Mucosa of descending colon (tissue), 3 donors: ENCODE data around the gene CRBN. TPM values are rescaled to one million over a fixed set of nuclear protein-coding genes. Genes with fewer than 3 reads are reported as not detected.

ENCODE experiments used
- ATAC-seq: fragments of 200-7000 bp; cut with Tn5 transposase; one replicate; pipeline ENCODE4 v1.9.1; 2020; ENCODE audit warnings: mild to moderate bottlenecking, moderate library complexity
- DNase-seq, 3 donors: peaks; one replicate each; pipeline ENCODE4 v3.0.0-alpha.2; 2020
- H3K36me3 ChIP-seq: fragments of 200-600 bp; one replicate; pipeline ENCODE4 v1.8.0; 2021; ENCODE audit warnings: low read depth, mild to moderate bottlenecking
- H3K4me1 ChIP-seq: fragments of 200-600 bp; one replicate; pipeline ENCODE4 v1.8.0; 2021; ENCODE audit warnings: low read depth, mild to moderate bottlenecking
- H3K4me3 ChIP-seq: fragments of 200-600 bp; one replicate; pipeline ENCODE4 v1.8.0; 2021; ENCODE audit warnings: mild to moderate bottlenecking
- H3K9me3 ChIP-seq: fragments of 200-600 bp; one replicate; pipeline ENCODE4 v1.8.0; 2021; ENCODE audit warnings: mild to moderate bottlenecking
- intact Hi-C, 2 donors: fragments of 100-400 bp; cut with DNase I in 1 of 2; cut with micrococcal nuclease in 1 of 2; formaldehyde crosslinking; loops; one replicate each; pipeline versions ENCODE4 v1.11.0 to v1.11.1; 2022; cut with DNase I, micrococcal nuclease
- total RNA-seq, 3 donors: library from RNA; stranded (reverse); fragmentation: NEBNext Ultra II Directional in 2 of 3; extraction: Animal tissue kit (Norgen Biotek cat#: 25700) in 2 of 3; gene quantifications; one replicate each; pipeline versions ENCODE4 v1.2.1 to v1.2.4, GENCODE V29; 2021 to 2023
- TF ChIP-seq, protein P1 (sequence below): fragments of 200-600 bp; IDR thresholded peaks from one replicate; pipeline ENCODE4 v1.8.0; 2022; ENCODE audit warnings: antibody characterized with exemption, mild to moderate bottlenecking
- donor health status: DM: no; HTN: no; CAD: no; lungs with moderate emphysema.
- donor health status: DM: no; HTN: no; CAD: no.
- donor health status: DM: no; HTN: yes; CAD: no.

CRBN gene
- total RNA-seq, 3 donors from 2014 or later = 35.8 to 65.9 (median 64.8) TPM

DNA sequence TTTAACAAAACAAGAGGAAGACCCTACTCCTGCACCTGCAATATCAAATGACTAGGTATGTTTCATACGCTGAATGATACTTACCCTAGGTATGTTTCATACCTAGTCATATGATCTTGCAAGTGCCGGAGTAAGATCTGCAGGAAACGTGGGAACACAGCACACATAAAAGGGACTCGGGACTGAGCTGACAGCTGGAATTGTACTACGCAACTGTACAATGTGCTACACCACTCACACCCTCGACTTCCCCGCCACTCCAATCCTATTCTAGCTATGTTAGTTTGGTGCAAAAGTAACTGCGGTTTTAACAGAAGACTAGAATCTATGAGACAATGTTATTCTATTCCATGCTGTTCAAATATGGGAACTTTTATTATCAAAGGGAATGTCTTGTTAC, 22.0 kb downstream of the CRBN start:
- Histone ChIP-seq H3K4me1 (no peaks in the 10 kb centered on the region), H3K4me3 (no peak overlapping the region), H3K9me3 (no peaks in the 10 kb centered on the region), H3K36me3 (no peaks in the 10 kb centered on the region)
- ATAC-seq = no peak
- intact Hi-C loops = no loop called here
- TF ChIP-seq, protein P1, sequence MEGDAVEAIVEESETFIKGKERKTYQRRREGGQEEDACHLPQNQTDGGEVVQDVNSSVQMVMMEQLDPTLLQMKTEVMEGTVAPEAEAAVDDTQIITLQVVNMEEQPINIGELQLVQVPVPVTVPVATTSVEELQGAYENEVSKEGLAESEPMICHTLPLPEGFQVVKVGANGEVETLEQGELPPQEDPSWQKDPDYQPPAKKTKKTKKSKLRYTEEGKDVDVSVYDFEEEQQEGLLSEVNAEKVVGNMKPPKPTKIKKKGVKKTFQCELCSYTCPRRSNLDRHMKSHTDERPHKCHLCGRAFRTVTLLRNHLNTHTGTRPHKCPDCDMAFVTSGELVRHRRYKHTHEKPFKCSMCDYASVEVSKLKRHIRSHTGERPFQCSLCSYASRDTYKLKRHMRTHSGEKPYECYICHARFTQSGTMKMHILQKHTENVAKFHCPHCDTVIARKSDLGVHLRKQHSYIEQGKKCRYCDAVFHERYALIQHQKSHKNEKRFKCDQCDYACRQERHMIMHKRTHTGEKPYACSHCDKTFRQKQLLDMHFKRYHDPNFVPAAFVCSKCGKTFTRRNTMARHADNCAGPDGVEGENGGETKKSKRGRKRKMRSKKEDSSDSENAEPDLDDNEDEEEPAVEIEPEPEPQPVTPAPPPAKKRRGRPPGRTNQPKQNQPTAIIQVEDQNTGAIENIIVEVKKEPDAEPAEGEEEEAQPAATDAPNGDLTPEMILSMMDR = no peak
- no peak for DNase-seq

DNA sequence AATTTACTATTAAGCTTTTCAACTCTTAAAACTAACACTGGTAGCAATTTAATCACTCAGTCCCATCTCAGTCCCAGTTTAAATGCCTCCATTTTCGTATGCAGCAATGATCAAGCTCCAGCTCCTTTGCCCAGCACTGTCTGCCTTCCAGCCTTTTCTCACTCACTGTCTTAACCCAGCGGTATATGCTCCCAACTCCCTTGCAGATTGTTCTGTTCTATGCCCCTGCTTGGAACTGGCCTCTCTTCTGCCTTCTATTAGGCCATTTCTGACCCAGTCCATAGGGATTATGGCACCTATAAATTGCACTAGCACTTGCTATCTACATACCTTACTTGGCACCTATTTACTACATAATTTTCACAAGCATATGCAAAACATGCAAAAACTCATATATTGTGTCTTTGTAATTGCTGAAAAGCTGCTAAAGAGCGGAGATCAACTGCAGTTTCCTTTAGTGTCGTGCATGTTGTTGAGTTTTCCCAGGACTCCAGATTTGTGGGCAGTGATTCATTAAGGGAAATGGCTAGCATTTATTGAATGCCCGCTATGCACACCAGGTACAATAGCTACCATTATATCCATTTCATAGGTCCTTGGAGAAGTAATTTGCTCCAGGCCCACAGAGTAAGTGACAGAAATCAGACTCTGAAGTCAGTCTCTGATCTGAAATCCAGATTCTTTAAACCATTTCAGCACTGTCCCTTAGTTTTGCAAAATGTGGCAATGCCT, 24.4 kb downstream of the CRBN start:
- H3K4me1 ChIP-seq = no peaks in the 10 kb centered on the region
- ATAC-seq = no peak
- DNase-seq = no peak
- H3K36me3 ChIP-seq = no peaks in the 10 kb centered on the region
- no peak overlapping the region for H3K4me3 ChIP-seq
- intact Hi-C loops = no loop called here
- H3K9me3 ChIP-seq = no peaks in the 10 kb centered on the region
- TF ChIP-seq, protein P1 = no peak

DNA sequence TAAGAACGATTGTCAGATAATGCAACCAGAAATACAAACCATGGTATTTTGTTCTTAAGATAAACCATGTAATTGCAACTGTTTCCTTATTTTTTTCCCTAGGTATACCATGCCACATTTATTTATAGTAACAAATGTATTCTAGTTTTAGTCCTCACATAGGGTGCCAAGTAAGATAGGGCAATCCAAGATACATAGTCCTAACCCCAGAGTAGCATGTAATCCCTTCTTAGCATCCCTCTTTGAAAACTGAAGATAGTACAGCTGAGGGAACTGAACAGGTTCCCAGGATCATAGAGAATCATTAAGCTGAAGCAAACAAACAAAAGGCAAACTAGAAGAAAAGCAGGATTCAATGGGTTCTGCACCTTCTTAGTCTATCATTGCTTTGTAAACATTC, 28.0 kb downstream of the CRBN start:
- Histone ChIP-seq H3K4me3 (no peak overlapping the region), H3K36me3 (no peaks in the 10 kb centered on the region)
- no peak for ATAC-seq

DNA sequence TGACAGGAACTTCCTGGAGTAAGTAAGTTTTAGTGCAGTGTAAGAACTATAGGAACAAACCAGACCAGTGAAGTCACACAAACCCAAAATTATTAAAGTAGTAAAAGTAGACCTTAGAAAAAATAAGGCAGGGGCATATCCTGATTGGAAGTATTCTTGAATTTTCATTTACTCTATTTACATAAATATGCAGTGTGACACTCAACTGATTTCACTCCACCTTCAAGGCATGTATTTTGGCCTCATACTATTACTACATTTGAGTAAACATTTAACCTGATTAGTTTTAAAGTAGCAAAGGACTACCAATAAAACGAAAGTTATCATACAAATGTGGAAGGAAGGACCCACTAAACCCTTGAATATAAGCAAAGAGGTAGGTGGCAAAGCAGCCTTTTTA, 29.9 kb downstream of the CRBN start:
- TF ChIP-seq, protein P1 = no peak
- H3K36me3 ChIP-seq = no peaks in the 10 kb centered on the region
- intact Hi-C loops = no loop called here

More for the DNA sequence above, 28.0 kb downstream of the CRBN start:
- no peaks in the 10 kb centered on the region for H3K9me3 ChIP-seq
- no peak for DNase-seq
- intact Hi-C loops = no loop called here
- no peaks in the 10 kb centered on the region for H3K4me1 ChIP-seq
- TF ChIP-seq, protein P1 = no peak

DNA sequence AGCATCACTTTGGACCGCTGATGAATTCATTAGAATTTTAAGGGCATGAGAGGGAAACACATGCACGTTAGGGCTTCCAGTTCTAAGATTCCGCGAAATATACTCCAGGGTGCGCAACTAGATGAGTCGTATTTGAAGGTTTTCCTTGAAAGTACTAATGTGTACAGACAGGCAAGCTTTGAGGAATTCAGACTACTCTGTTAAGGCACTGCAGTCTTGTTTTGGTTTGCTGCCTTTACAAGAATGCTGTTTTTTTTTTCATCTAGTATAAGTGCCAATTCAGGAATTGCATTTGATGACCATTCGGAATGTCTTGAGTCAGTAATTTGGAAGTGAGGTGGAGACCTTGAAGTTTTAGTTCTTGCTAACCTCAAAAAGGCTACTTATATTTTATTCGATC, 33.7 kb downstream of the CRBN start:
- intact Hi-C loops = no loop called here
- DNase-seq (no peak), ATAC-seq (no peak)
- Histone ChIP-seq H3K4me3 (no peak overlapping the region), H3K36me3 (no peaks in the 10 kb centered on the region), H3K9me3 (no peaks in the 10 kb centered on the region), H3K4me1 (no peaks in the 10 kb centered on the region)
- TF ChIP-seq, protein P1 = no peak

More for the DNA sequence above, 29.9 kb downstream of the CRBN start:
- H3K9me3 ChIP-seq = no peaks in the 10 kb centered on the region
- ATAC-seq (no peak), DNase-seq (no peak)
- H3K4me1 ChIP-seq = no peaks in the 10 kb centered on the region
- H3K4me3 ChIP-seq = no peak overlapping the region
